ENCODE results near the gene CCND3. TPM values are rescaled to one million over a fixed set of nuclear protein-coding genes. Genes with fewer than 3 reads are reported as not detected.

CCND3 gene
- total and polyA plus RNA-seq, 2 of the 8 experiments (the other 6 are each of a cell fraction or from before 2014, with no cell fraction given), result 30.6 to 32.9 TPM

- no peak for TF ChIP-seq SIX5 (IDR thresholded peaks at IDR 0.05; ENCODE audit: low read depth, low read length)
Observed at GRCh38 chr6:41972826-41973225, 31.2 kb upstream of the CCND3 start (continued).

All from H1 (cell line).